VCaP (cell line): ENCODE measurements around the gene ATP2B3.

ENCODE experiments used
- H3K27ac ChIP-seq: fragments of 450-650 bp; 2 replicates; pipeline ENCODE4 v1.5.1; 2017
- TF ChIP-seq, protein P1 (sequence below): fragments of 450-650 bp; conservative IDR thresholded peaks from 2 replicates; pipeline ENCODE4 v1.5.1; 2017; ENCODE audit warnings: mild to moderate bottlenecking, moderate library complexity

The ATP2B3 gene

DNA sequence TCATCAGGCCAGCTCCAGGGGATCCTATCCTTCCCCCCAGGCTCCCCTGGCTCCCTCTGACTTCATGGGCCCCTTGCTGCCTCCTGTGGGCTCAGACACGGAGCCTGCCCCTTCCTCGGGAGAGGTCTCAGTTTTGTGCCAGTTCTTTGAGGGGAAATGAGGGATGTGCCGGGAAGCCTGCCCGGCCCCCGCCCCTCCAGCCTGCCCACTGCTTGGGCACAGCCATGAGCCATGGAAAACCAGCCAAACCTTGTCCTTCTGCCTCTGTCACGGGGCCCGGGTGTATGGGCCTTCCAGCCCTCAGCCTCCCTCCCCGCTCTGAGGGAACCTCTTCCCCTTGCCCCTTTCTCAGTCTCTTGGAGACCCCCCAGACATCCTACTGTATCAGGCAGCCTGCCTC is 15.9 kb upstream of the ATP2B3 start:
- H3K27ac ChIP-seq = no peak overlapping the region
- TF ChIP-seq, protein P1, sequence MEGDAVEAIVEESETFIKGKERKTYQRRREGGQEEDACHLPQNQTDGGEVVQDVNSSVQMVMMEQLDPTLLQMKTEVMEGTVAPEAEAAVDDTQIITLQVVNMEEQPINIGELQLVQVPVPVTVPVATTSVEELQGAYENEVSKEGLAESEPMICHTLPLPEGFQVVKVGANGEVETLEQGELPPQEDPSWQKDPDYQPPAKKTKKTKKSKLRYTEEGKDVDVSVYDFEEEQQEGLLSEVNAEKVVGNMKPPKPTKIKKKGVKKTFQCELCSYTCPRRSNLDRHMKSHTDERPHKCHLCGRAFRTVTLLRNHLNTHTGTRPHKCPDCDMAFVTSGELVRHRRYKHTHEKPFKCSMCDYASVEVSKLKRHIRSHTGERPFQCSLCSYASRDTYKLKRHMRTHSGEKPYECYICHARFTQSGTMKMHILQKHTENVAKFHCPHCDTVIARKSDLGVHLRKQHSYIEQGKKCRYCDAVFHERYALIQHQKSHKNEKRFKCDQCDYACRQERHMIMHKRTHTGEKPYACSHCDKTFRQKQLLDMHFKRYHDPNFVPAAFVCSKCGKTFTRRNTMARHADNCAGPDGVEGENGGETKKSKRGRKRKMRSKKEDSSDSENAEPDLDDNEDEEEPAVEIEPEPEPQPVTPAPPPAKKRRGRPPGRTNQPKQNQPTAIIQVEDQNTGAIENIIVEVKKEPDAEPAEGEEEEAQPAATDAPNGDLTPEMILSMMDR = no peak

DNA sequence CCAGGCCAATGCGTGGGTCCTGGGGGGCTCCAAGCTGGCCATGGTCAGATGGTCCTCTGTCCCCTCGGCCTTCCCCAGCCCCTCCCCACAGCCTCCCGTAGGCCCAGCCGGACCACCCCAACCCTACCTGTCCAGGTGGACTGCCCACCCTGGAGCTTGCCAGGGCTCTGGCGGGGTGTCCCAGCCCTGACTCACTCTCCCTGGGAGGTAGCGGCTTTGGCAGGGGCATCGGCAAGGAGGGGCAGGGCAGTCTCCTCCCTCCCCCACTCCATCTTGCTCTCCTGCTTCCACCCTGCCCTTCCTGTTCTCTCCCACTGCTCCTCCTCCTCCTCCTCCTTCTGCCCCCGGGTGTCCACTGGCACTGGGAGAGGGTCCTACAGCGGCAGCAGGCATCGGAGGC is 15.3 kb upstream of the ATP2B3 start:
- H3K27ac ChIP-seq = no peak overlapping the region
- TF ChIP-seq, protein P1 = no peak

DNA sequence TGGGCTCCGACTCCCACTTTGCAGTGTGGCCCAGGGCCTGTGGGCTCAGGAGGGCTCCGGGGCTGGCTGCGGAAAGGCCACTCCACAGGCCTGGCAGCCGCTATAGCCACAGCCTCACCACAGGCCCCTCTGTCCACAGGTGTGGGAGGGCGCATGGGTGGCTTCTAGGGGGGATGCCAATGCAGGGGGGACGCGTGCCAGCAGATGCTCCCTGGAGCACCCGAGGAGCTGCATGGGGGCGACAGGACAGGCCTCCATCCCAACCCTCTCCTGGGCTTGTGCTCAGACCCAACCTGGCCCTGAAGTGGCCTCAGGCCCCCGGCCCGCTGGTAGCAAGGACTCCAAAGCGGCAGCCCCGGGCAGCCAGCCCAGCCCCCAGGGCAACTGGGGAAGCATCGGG is 14.6 kb upstream of the ATP2B3 start:
- TF ChIP-seq, protein P1 = no peak
- no peak overlapping the region for H3K27ac ChIP-seq

DNA sequence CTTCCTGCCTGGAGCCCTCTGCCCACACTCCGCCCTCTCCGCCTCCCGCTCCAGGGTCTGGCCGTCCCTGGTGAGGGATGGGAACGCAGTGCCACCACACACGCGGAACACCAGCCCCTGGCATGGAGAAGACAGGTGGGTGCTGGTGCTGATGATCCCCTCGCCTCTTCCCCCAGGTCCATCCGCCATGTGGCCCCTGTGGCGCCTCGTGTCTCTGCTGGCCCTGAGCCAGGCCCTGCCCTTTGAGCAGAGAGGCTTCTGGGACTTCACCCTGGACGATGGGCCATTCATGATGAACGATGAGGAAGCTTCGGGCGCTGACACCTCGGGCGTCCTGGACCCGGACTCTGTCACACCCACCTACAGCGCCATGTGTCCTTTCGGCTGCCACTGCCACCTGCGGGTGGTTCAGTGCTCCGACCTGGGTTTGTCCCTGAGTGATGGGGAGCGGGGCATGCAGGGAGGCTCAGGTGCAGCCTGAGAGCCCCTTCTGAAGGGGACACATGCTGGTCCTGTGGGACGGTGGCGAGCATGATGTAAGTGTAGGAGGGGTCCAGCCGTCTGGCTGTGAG is 12.9 kb upstream of the ATP2B3 start:
- no peak overlapping the region for H3K27ac ChIP-seq
- TF ChIP-seq, protein P1 = no peak

DNA sequence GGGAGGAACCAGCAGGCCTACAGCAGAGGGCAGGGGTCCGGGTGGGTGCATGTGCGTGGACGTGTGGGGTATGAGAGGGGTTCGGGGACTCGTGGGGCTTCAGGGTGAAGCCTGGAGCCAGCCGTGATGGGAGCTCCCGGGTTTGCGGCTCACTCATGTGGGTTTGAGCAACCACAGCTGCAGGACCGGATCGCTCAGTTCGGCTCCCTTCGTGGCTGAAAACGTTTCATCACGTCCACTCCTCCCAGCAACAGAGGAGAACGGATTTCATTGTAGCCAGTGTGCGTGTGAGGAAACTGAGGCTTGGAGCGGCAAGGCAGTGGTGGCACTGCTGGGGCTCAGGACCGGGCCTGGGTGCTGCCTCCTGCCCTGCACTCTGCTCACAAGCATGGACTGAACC is 12.1 kb upstream of the ATP2B3 start:
- TF ChIP-seq, protein P1 = no peak
- no peak overlapping the region for H3K27ac ChIP-seq

DNA sequence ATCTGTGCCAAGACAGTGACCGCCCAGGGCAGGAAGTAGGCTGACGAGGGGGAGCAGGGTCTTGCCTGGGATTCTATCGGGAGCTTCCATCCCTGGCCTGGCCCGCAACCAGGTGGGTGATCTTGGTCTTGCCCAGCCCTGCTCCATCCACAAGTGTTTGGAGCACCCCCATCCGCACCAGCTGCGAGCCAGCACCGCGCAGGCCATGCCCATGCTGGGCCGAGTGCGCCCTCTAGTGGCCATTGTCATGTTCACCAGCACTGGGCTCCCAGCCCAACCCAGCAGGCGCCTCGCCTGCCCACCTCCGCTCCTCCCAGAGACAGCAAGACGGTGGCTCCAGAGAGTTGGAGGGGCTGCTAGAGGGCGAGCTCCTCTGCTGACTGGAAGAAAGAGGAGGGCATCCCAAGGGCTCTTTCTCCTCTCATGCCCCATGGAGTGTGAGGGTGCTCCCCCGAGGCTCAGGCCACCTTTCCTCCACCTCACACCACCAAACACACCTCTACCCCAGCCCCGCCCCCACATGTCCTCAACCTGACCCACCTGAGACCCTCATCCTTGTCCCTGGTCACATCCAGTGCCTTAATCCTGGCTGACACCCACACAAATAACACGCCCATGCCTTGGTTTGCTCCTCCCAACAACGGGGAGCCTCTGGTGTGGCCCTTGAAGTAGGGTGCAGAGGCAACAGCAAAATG is 9.8 kb upstream of the ATP2B3 start:
- TF ChIP-seq, protein P1 = peak; percentile 86
- H3K27ac ChIP-seq = no peak overlapping the region

DNA sequence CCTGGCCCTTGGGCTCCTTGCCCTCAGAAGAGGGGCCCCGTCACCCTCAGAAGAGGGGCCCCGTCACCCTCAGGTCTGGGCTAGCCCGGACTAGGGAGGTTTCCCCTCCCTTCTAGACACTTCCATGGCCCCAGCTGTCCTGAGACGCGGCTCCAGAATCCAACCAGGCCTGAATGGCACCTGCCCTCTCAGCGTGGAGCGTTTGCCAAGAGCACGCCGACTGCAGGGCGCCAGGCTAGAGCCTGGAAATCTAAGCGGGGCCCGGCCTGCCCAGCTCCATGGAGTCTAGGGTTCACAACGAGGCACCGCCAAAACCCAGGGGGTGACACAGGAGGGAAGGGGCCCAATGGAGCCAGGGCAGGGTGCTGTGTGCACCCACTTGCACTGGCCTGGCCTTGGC is 7.8 kb upstream of the ATP2B3 start:
- no peak overlapping the region for H3K27ac ChIP-seq
- TF ChIP-seq, protein P1 = no peak
